Right forelimb (tissue), 1 donor: ENCODE data around the gene EPS8L1.
"Not testable (repeated sequence)": the region's sequence is repeated elsewhere in the genome, so short reads cannot be mapped to it uniquely, and the experiment has no call there.

Experiments used
- DNase-seq: peaks from one replicate; pipeline ENCODE4 v3.0.0-alpha.2; 2018

The EPS8L1 gene

DNA sequence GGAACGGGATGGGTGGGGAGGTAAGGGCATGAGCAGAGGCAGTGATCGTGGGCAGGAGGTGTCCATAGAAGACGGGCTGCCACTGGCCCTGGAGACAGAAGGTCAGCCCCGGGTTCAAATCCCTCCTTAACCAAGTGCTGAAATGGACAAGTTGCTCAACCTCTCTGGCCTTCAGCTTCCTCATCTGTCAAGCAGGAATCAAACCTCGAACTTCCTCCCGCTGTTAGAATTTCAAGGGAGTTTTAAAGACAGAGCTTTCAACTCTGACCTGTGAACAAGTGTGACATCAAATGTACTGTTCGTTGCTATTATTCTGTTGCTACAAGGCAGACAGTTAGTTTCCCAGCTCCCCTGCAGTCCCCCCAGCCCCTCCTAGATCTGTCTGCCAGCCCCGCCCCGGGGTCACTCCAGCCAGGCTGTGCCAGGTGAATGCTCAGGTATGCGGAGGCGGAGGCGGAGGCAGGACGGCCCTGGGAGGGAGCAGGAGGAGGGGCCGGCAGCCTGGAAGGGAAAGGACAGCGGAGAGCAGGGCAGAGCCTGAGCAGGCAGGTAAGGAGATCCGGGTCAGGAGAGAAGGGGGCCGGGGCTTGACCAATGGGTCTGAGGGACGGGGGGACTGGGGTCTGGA is at the start of gene EPS8L1:
Gene EPS8L1 (plus strand): TSS at position 499 of the 628 bp plus-strand sequence. CDS start 576 bp downstream, outside the sequence.
- DNase-seq, result no peak

DNA sequence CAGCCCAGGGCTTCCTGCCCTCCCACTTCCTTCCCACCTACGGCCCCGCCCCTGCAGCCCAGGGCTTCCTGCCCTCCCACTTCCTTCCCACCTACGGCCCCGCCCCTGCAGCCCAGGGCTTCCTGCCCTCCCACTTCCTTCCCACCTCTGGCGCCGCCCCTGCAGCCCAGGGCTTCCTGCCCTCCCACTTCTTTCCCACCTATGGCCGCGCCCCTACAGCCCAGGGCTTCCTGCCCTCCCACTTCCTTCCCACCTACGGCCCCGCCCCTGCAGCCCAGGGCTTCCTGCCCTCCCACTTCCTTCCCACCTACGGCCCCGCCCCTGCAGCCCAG is 48.6 kb upstream of the EPS8L1 start:
- DNase-seq, result not testable (repeated sequence)

DNA sequence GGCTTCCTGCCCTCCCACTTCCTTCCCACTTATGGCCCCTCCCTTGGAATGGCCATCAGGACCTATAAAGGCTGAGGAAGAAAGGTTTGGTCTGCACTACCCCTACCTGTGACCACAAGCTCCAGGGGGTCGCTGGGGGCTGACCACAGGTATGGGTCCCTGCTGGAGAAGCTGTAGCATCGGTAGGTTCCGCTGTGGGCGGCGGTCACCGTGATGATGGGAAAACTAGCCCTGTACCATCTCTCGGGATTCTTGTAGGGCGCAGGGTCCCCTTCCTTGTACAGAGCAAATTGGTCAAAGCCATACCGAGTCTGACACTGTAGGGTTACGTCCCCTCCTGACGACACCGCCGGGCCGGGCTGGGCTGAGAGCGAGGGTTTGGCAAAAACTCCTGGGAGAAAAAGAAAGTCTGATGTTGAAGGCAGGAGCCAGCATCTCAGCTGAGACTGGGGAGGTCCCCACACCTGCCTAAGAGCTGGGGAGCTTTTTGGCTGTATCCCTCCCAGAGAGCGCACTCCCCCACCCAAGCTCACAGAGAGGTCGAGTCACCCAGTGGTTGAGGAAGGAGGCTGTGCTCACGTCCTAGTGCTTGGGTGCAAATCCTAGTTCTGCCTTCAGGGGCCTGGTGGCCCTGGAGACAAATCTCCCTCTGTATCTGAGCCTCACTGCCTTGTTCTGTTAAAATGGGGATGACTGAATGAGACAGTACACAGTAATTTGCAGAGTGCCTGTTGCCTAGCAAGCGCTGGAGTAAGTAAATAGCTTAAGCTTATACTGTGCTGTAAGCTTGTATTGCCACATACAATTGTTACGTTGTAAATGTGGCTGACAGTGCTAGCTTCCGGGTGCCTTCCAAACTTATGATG is 48.0 kb upstream of the EPS8L1 start:
- DNase-seq, result no peak

GRCh38 chr19:55028757-55029156 is 46.9 kb upstream of the EPS8L1 start:
- no peak for DNase-seq

GRCh38 chr19:55031178-55031577 is 44.5 kb upstream of the EPS8L1 start:
- DNase-seq, result no peak

DNA sequence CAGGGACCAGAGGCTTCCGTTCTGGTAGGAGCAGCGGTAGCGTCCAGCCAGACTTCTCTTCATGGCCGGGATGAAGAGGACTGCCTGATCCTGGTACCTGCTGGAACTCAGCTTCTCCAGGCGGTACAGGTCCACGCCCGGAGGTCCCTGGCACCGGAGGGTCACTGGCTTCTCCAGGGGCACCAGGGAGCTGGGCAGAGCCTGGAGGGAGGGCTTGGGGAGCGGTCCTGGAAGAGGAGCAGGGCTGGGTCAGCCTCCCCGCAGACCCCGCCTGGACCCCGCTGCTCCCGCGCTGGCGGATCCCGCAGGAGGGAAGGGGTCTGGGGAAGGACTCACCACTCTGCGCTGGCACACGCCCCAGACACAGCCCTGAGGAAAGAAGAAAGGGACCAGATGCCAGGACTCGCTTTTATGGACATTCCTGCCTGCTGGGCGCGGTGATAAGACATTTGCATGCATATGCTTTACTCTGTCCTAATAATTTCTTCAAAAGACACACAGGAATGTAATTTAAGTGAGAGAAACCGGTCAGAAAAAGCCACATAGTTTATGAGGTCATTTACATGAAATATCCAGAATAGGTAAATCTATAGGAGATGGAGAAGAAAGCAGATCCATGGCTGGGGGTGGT is 43.4 kb upstream of the EPS8L1 start:
- no peak for DNase-seq

GRCh38 chr19:55032976-55033643 is 42.6 kb upstream of the EPS8L1 start:
- not testable (repeated sequence) for DNase-seq

- no peak for DNase-seq
Measured at GRCh38 chr19:55034751-55035150, 40.9 kb upstream of the EPS8L1 start.

- DNase-seq, result no peak
Measured at GRCh38 chr19:55036058-55036457, 39.6 kb upstream of the EPS8L1 start.

- not testable (repeated sequence) for DNase-seq
Measured at GRCh38 chr19:55037603-55038002, 38.1 kb upstream of the EPS8L1 start.

DNA sequence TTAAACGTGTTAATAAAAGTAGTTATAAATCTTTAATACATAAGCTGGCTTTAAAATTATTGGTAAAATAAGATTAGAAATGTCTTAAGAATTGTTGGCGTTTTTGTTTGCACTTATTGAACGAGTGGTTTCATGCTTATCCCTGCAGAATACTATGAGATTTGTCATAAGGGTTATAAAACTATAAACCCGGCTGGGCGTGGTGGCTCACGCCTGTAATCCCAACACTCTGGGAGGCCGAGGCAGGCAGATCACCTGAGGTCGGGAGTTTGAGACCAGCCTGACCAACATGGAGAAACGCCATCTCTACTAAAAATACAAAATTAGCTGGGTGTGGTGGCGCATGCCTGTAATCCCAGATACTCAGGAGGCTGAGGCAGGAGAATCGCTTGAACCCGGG is 35.0 kb upstream of the EPS8L1 start:
- not testable (repeated sequence) for DNase-seq

- no peak for DNase-seq
Measured at GRCh38 chr19:55041244-55041626, 34.4 kb upstream of the EPS8L1 start.

GRCh38 chr19:55041627-55042343 is 33.9 kb upstream of the EPS8L1 start:
- no peak for DNase-seq

DNA sequence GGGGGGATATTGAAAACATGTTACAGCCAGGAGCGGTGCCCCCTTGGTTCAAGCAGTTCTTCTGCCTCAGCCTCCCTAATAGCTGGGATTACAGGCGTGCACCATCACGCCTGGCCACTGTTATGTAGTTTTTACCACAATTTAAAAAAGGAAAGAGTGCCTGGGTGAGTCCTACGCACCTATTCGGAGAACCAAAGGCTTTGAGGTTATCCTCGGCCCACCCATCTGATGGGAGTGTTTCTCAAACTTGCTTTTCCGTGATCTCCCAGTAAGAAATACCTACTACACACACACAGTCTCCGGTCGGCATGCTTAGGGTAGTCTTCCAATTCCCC is 33.4 kb upstream of the EPS8L1 start:
- DNase-seq, result no peak

DNA sequence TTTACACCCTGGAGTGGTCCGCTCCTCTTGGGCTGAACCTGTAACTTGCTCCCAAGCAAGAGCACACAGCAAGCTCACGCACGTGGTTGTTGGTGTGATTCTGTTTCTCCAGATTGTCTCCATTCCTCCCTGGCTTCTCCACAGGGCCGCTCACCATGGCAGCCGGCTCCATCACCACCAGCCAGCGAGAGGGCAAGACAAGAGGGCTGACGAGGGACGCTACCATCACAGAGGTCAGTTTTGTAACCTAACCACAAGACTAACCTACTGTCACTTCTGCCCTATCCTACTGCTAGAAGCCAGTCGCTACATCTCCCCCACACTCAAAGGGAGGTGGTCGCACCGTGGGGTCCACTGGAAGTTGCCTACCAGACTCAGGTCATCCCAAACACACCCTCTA is 33.0 kb upstream of the EPS8L1 start:
- no peak for DNase-seq

DNA sequence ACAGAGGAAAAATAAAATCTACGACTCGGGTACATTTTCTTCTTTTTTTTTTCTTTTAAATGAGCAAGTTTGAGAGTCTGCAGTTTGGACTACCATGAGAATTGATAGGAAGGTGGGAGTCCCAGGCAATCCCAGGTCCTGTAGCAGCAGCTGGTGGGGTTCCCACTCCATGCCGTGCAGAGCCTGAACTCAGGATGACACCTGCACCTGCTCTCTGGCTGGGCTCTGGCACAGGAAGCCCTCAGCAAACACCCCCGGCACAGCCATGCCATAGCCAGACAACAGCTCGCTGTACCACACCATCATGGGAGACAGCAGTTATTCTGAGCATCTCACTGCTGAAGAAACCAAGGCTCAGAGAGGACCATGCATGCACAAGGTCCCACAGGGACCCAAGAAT is 31.4 kb upstream of the EPS8L1 start:
- DNase-seq, result no peak

DNA sequence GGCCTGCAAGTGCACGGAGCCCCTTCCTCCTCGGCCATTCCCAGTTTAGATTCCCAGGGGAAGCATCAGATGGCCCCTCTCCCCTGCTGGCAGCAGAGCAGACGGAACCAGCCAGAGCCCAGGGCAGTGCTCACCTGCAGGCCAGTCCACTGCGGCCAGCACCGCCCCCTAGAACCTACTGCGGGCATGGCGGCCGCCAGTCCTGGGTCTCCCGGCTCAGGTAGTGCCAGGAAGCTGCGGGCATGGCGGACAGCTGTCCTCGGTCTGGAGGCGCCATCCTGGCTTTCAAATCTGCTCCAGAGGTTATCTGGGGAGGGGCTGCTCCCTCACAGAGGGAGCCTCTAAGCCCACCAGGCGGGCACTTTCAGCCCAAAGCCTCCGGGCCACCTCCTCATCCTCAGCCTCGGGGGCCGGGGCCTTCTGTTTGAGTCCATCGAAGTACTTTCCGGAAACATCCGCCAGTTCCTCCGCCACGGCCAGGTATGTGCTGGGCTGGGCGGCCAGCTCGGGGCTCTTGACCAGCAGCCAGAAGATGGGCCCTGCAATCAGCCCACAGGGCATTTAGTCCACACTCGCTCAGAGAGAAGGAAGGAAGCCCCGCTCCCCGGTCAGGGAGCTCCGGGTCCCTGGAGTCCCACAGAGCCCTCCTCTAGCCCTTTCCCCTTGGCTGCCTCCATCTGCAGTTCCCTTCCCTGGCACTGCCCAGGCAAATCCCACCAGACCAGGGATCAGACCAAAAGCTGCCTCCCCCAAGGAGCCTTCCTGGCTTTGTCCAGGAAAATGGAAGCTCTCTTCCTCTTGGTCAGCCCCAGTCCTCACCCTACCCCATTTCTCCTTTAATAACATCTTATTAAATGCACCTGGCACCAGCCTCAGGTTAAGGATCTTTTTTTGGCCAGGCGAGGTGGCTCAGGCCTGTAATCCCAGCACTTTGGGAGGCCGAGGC is 30.6 kb upstream of the EPS8L1 start:
- no peak for DNase-seq

DNA sequence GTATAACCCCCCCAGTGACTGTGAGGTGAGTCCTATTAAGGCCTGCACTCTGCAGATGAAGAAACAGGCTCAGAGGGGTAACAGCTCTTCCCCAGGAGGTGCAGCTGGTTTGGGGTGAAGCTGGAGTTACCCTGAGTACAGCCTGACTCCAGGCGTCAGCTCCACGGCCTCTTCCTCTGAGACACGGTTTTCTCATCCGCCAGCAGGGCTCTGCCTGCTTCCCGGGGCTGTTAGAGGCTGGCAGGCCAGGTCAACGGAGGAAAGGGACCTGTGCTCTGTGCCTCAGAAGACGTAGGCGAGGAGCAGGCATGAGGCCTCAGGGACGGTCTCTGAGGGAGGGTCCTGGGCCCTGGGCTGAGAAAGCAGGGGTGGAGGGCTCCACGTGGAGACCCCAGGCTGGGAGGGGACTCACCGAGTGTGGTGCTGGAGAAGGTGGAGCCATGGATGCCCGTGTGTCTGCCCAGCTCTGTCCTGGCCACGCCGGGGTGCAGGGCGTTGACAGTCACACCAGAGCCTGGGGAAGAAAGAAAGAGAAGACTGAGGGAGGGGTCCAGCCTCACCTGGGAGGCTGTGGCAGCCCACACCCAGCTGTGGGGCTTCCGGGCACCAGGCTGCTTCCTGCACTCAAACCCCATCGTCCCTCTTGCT is 28.6 kb upstream of the EPS8L1 start:
- DNase-seq, result no peak

GRCh38 chr19:55047951-55048350 is 27.7 kb upstream of the EPS8L1 start:
- no peak for DNase-seq

DNA sequence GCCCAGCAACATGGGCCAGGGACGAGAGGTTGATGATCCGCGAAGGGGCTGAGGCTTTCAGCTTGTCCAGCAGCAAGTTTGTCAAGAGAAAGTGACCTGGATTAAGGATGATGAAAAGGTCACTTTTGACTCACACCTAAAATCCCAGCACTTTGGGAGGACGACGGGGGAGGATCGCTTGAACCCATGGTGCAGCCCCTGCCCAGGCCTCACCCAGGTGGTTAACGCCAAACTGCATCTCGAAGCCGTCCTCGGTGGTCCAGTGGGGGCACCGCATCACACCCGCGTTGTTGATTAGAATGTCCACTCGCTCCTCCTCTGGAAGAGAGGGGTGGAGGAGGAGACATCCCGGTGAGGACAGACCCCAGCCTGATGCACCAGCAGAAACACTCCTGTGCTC is 27.2 kb upstream of the EPS8L1 start:
- DNase-seq, result no peak
